Measurements from ENCODE around the gene KRT40. TPM values are rescaled to one million over a fixed set of nuclear protein-coding genes. Genes with fewer than 3 reads are reported as not detected.

Gene KRT40
- total and polyA plus RNA-seq, 10 of the 15 experiments (the other 5 are each of a cell fraction or from before 2014, with no cell fraction given): not detected

GRCh38 chr17:40980596-40980995 is 3.5 kb downstream of the KRT40 start:
- Histone ChIP-seq H2AFZ (ENCODE audit: control insufficient read depth, low read depth, low read length) (no peak overlapping the region), H3K36me3 (ENCODE audit: control insufficient read depth in 2 of 2, insufficient read depth in 2 of 2, low read length in 1 of 2) (no peaks in the 10 kb centered on the region), H3K27me3 (replicated peaks in 1 of 2; ENCODE audit: control insufficient read depth in 2 of 2, insufficient read depth in 2 of 2, low read length in 1 of 2) (peaks cover 0 to 5% of the 10 kb centered on the region in 2 experiments; a peak in 2 of 4 replicates), H3K4me3 (no peak overlapping the region), H3K9me3 (replicated peaks; ENCODE audit: control insufficient read depth, insufficient read depth, low read length) (no peaks in the 10 kb centered on the region), H3K4me1 (ENCODE audit: control insufficient read depth, insufficient read depth, low read length) (no peaks in the 10 kb centered on the region), H4K20me1 (ENCODE audit: control insufficient read depth, insufficient read depth) (no peaks in the 10 kb centered on the region), H3K9ac (ENCODE audit: control insufficient read depth, insufficient read depth, low read length) (no peak overlapping the region), H3K79me2 (ENCODE audit: control insufficient read depth, insufficient read depth, low read length) (no peaks in the 10 kb centered on the region), H3K4me2 (ENCODE audit: control insufficient read depth, insufficient read depth) (no peak overlapping the region), H3K27ac (ENCODE audit: control insufficient read depth, insufficient read depth) (no peak overlapping the region)
- DNase-seq (ENCODE audit: low read depth, low spot score) (no peak), ATAC-seq (no peak), FAIRE-seq (no peak)
- intact Hi-C loops (cut with micrococcal nuclease; ENCODE audit: unreplicated experiment) (no loop called here), in situ Hi-C loops (cut with MboI) (no loop called here)
- POLR2A ChIA-PET: no interaction called here
- no TSS peak for BruUV-seq (replicated peaks)
- CTCF ChIA-PET: no interaction called here
- SMC1A ChIA-PET (ENCODE audit: uncharacterized antibody, unreplicated experiment): no interaction called here
- RAD21 ChIA-PET (ENCODE audit: unreplicated experiment): no interaction called here
- WGBS (ENCODE audit: insufficient coverage, insufficient replicate concordance, low lambda C conversion rate, missing lambda C conversion rate): 45% methylated on average over 8 of the region's 8 CpGs
- no peak for TF ChIP-seq TBL1XR1 (IDR thresholded peaks at IDR 0.05; ENCODE audit: low read depth, low read length)
- no peak for TF ChIP-seq BCL3 (IDR thresholded peaks at IDR 0.05; ENCODE audit: borderline replicate concordance, insufficient read depth, low read depth, low read length, poor library complexity, severe bottlenecking)
- no peak for TF ChIP-seq CBFB (IDR thresholded peaks at IDR 0.05; ENCODE audit: low read depth)
- TF ChIP-seq RUNX3 (IDR thresholded peaks at IDR 0.05; ENCODE audit: low read length): no peak
- no peak for TF ChIP-seq PAX5 (IDR thresholded peaks at IDR 0.05; ENCODE audit: borderline replicate concordance, low read depth, low read length)
- TF ChIP-seq CHD2 (IDR thresholded peaks at IDR 0.05; ENCODE audit: borderline replicate concordance, low read depth, low read length): no peak
- TF ChIP-seq, protein P1, sequence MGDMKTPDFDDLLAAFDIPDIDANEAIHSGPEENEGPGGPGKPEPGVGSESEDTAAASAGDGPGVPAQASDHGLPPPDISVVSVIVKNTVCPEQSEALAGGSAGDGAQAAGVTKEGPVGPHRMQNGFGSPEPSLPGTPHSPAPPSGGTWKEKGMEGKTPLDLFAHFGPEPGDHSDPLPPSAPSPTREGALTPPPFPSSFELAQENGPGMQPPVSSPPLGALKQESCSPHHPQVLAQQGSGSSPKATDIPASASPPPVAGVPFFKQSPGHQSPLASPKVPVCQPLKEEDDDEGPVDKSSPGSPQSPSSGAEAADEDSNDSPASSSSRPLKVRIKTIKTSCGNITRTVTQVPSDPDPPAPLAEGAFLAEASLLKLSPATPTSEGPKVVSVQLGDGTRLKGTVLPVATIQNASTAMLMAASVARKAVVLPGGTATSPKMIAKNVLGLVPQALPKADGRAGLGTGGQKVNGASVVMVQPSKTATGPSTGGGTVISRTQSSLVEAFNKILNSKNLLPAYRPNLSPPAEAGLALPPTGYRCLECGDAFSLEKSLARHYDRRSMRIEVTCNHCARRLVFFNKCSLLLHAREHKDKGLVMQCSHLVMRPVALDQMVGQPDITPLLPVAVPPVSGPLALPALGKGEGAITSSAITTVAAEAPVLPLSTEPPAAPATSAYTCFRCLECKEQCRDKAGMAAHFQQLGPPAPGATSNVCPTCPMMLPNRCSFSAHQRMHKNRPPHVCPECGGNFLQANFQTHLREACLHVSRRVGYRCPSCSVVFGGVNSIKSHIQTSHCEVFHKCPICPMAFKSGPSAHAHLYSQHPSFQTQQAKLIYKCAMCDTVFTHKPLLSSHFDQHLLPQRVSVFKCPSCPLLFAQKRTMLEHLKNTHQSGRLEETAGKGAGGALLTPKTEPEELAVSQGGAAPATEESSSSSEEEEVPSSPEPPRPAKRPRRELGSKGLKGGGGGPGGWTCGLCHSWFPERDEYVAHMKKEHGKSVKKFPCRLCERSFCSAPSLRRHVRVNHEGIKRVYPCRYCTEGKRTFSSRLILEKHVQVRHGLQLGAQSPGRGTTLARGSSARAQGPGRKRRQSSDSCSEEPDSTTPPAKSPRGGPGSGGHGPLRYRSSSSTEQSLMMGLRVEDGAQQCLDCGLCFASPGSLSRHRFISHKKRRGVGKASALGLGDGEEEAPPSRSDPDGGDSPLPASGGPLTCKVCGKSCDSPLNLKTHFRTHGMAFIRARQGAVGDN (IDR thresholded peaks at IDR 0.05): no peak
- TF ChIP-seq CREM (IDR thresholded peaks at IDR 0.05; ENCODE audit: low read depth): no peak
- TF ChIP-seq ELK1 (IDR thresholded peaks at IDR 0.05; ENCODE audit: low read depth, low read length): no peak
- TF ChIP-seq SIN3A (IDR thresholded peaks at IDR 0.05; ENCODE audit: low read depth, low read length): no peak
- no peak for TF ChIP-seq GATAD2B (conservative IDR thresholded peaks at IDR 0.05; ENCODE audit: low read depth)
- TF ChIP-seq CEBPZ (IDR thresholded peaks at IDR 0.05; ENCODE audit: low read depth, low read length): no peak
- no peak for TF ChIP-seq SIX5 (IDR thresholded peaks at IDR 0.05; ENCODE audit: low read depth, low read length, severe bottlenecking)
- no peak for TF ChIP-seq CHD4 (IDR thresholded peaks at IDR 0.05)
- TF ChIP-seq BCL11A (IDR thresholded peaks at IDR 0.05; ENCODE audit: low read depth, low read length): no peak
- no peak for TF ChIP-seq SMAD1 (IDR thresholded peaks at IDR 0.05; ENCODE audit: low read depth, partially characterized antibody)
- TF ChIP-seq ZNF207 (IDR thresholded peaks at IDR 0.05; ENCODE audit: borderline replicate concordance): no peak
